GM06990 (cell line): ENCODE measurements around the gene SALL1.

Experiments
- DNase-seq: peaks from one replicate; pipeline ENCODE4 v3.0.0-alpha.2; 2011; ENCODE audit not compliant: insufficient read length; ENCODE audit errors: extremely low read depth
- H3K27me3 ChIP-seq: replicated peaks from 2 replicates; pipeline ENCODE4 v1.6.0; 2011; ENCODE audit warnings: low read length; ENCODE audit not compliant: control insufficient read depth, insufficient read depth
- H3K36me3 ChIP-seq: 2 replicates; pipeline ENCODE4 v1.5.1; 2011; ENCODE audit warnings: low read length; ENCODE audit not compliant: control insufficient read depth, insufficient read depth
- H3K4me3 ChIP-seq: replicated peaks from 2 replicates; pipeline ENCODE4 v1.5.1; 2011; ENCODE audit warnings: low read depth, mild to moderate bottlenecking, control low read depth, low read length
- TF ChIP-seq, protein P1 (sequence below): IDR thresholded peaks from 2 replicates; pipeline ENCODE4 v1.5.1; 2011; ENCODE audit warnings: low read length, control low read depth, mild to moderate bottlenecking, inconsistent platforms; ENCODE audit not compliant: insufficient read depth, poor library complexity, severe bottlenecking

SALL1 gene

DNA sequence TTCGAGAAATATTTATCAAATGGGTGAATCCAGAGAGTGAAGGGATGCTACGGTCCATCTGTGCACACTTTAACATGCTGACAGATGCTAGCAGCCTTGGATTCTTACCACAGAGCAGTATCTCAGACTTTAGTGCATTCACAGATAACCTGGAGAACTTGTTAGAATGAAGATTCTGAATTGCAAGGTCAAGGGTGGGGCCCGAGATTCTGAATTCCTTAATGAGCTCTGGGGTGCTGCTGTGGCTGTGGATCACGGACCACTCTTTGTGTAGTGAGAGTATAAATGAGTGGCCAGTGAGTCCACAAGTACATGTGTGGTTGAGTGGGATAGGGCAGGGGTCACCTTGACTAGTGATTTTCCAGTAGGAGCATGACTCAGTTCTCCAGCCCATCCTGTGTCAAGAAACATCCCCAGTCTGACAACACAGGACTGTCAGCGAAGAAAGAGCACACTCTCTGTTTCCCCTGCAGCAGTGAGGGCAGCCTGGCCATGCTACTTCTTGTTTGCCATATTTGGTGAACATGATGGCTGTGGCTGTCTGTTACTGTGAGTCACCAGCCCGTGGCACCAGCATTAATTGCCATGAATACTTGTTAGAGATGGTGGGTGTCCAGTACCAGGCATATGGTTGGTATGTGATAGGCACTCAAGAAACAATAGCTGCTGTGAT, 13.0 kb upstream of the SALL1 start:
- Histone ChIP-seq H3K27me3 (no peaks in the 10 kb centered on the region), H3K4me3 (no peak overlapping the region), H3K36me3 (no peaks in the 10 kb centered on the region)
- DNase-seq: no peak
- TF ChIP-seq, protein P1, sequence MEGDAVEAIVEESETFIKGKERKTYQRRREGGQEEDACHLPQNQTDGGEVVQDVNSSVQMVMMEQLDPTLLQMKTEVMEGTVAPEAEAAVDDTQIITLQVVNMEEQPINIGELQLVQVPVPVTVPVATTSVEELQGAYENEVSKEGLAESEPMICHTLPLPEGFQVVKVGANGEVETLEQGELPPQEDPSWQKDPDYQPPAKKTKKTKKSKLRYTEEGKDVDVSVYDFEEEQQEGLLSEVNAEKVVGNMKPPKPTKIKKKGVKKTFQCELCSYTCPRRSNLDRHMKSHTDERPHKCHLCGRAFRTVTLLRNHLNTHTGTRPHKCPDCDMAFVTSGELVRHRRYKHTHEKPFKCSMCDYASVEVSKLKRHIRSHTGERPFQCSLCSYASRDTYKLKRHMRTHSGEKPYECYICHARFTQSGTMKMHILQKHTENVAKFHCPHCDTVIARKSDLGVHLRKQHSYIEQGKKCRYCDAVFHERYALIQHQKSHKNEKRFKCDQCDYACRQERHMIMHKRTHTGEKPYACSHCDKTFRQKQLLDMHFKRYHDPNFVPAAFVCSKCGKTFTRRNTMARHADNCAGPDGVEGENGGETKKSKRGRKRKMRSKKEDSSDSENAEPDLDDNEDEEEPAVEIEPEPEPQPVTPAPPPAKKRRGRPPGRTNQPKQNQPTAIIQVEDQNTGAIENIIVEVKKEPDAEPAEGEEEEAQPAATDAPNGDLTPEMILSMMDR: no peak

DNA sequence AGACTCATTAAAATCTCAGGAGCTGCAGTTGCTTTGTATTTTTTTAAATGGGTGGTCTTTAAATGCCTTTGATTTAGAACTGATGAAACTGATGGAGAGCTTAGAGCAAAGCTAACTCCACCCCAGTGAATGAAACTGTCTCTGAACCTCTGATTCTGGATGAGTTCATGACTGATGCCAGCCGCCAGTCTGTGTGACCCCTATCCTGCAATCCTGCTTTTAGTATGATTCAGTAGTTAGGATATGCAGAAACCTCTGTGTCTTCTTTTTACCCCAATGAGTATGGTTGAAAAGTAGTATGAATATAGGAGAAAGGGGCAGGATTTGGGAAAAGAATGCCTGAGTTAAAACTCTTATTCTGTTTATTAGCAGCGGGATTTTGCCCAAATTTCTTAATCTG, 12.3 kb upstream of the SALL1 start:
- no peaks in the 10 kb centered on the region for H3K36me3 ChIP-seq
- no peak for DNase-seq
- no peaks in the 10 kb centered on the region for H3K27me3 ChIP-seq
- TF ChIP-seq, protein P1: no peak
- H3K4me3 ChIP-seq: no peak overlapping the region

DNA sequence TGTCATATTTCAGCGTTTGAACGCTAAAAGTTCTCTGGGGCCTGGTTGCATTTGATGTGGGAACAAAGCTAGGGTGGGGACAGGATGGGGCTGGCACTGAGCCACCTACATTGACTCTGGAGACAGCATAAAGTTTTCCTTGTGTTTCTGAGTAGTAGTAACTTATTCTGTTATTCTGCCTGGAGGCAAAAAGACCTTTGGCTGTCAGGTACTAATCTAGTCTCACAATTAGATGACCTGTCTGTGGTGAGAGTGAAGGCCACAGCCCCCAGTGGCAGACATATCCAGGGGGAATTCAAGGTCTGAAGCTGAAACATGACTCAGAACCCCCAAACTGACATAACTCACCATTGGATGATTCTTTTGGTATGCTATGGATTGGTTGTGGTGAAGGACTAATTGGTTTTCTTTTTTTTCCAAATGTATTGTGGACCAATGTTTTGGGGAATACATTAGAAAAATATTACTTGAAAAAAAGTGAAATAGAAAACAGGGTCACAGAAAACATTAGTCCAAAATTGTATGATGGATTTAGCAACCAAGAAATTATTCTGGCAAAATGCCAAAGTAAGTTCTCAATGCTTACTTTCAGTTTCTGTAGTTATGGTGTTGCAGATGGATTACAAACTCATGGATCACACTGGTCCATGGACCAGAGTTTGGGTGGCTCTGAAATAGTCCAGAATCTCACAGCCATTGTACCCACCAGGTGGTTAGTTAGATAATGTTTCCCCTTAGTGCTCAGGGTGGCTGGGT, 10.5 kb upstream of the SALL1 start:
- DNase-seq: no peak
- Histone ChIP-seq H3K36me3 (no peaks in the 10 kb centered on the region), H3K4me3 (no peak overlapping the region), H3K27me3 (no peaks in the 10 kb centered on the region)
- TF ChIP-seq, protein P1: no peak

DNA sequence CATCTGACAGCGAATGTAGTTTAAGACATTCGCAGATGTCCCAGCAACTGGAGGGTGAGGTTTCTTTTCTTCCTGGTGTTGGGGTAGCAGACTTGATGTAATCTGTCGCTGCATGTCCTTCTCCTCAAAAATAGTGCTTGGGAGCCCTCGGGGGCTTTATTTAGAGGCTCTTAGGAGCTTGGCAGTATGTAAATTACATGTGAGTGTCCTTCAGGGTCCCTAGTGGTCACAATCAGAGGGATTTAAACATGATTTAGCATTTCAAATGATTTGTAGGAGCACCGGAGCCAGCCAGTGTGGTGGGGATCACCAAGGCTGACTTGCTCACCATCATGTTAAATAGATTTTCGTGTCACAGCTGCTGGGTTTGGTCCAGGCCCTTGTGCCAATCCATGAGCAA, 8.8 kb upstream of the SALL1 start:
- TF ChIP-seq, protein P1: no peak
- Histone ChIP-seq H3K27me3 (no peaks in the 10 kb centered on the region), H3K36me3 (no peaks in the 10 kb centered on the region), H3K4me3 (no peak overlapping the region)
- DNase-seq: no peak

DNA sequence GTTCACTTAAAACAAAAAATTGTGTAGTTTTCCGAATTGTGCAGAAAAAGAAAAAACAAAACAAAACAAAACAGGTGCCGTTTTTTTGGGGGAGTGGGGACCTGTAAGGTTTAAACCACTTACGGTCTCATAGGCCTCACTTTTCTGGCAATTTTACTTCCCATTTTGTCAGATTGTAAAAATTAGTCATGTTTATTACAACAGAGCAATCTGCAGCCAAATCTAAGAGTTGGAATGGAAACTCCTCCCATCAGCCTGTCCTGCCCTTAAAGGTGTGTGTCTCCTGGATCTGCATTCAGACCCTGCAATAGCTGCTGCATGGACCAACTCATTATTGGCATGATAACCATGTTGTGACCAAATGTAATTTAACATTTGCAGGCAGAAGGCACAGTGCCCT, 8.2 kb upstream of the SALL1 start:
- H3K27me3 ChIP-seq: no peaks in the 10 kb centered on the region
- no peak for DNase-seq
- no peaks in the 10 kb centered on the region for H3K36me3 ChIP-seq
- TF ChIP-seq, protein P1: no peak
- H3K4me3 ChIP-seq: no peak overlapping the region
